Mesodermal cell (in vitro differentiated cells): Measurements from ENCODE around the gene STEAP4.

Source experiments
- H3K27ac ChIP-seq: 2 replicates; pipeline ENCODE4 v1.7.0; 2013; ENCODE audit warnings: mild to moderate bottlenecking, low read depth, low read length, moderate library complexity; ENCODE audit not compliant: severe bottlenecking
- H3K36me3 ChIP-seq: 2 replicates; pipeline ENCODE4 v1.7.1; 2013; ENCODE audit warnings: mild to moderate bottlenecking, low read length, moderate library complexity; ENCODE audit not compliant: control insufficient read depth, insufficient read depth
- H3K4me1 ChIP-seq: one replicate; pipeline ENCODE4 v1.7.1; 2013; ENCODE audit warnings: mild to moderate bottlenecking, low read length; ENCODE audit not compliant: insufficient read depth, control insufficient read depth, poor library complexity, severe bottlenecking
- H3K4me3 ChIP-seq: 2 replicates; pipeline ENCODE4 v1.7.0; 2013; ENCODE audit warnings: low read length, control low read depth, mild to moderate bottlenecking; ENCODE audit not compliant: insufficient read depth, poor library complexity, severe bottlenecking; ENCODE audit errors: extremely low read depth
- H3K9me3 ChIP-seq: 2 replicates; pipeline ENCODE4 v1.7.1; 2013; ENCODE audit warnings: mild to moderate bottlenecking, low read length, moderate library complexity; ENCODE audit not compliant: control insufficient read depth
- WGBS, 2 experiments: methylation state at CpG; one replicate each; pipeline ENCODE4 v1.1.5; 2013; ENCODE audit warnings: missing lambda C conversion rate in 2 of 2; ENCODE audit not compliant: insufficient coverage in 2 of 2; 5-methylcytosine and 5-hydroxymethylcytosine counted together

The STEAP4 gene

DNA sequence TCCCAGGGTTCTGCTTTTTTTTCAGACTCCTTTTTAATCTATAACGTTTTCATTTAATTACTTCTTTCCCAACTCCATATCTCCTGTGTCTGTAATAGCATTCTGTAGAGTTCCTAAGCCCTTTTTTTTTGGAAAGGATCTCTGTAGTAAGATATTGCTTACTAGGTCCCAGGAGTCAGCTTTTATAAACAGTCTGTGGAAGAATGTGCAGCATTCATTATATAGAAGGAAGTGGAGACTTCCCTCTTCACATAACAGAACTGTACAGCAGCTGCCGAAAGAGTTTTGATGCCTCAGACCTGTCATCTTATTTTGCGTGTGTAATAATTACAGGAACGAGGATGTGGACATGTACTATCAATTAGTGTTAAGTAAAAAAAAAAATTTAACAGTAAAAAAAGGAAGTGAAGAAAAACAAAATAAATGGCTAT, 7.4 kb upstream of the STEAP4 start:
- no peaks in the 10 kb centered on the region for H3K9me3 ChIP-seq
- WGBS, 2 experiments: 100% methylated on average over 1 of the region's 4 CpGs; no CpG with 5 or more reads in 1 of the 2 experiments
- H3K4me3 ChIP-seq: no peak overlapping the region
- H3K4me1 ChIP-seq: no peaks in the 10 kb centered on the region
- H3K27ac ChIP-seq: no peak overlapping the region
- no peaks in the 10 kb centered on the region for H3K36me3 ChIP-seq

DNA sequence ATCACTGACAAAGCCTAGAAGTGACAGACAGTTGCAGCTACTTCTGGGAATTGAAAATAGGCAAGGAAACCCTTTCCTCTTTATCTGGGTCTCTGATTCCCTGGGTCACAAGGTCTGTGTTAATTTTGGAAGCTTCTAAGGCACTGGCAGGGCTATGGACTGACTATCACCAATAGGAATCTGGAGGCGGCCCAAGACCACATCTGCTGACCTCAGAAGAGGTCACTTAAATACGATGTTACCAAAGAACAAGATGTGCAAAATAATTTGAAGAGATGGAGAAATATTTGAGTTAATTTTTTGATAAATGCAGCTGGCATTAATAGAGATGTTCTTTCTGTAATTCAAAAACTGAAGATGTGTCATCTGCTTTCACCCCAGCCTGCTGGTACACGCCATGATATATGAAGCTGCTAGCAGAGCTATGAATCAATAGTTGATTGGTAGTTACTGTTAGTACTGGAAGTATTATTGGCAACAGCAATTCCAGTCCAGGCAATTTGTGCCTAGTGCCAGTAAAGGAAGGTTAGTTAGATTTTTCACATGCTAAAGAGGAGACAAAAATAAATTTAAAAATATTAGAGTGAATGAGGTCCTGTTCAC, 5.5 kb upstream of the STEAP4 start:
- WGBS, 2 experiments: 83 to 96% methylated on average over 3 of the region's 3 CpGs
- Histone ChIP-seq H3K4me1 (no peaks in the 10 kb centered on the region), H3K4me3 (no peak overlapping the region), H3K9me3 (no peaks in the 10 kb centered on the region), H3K36me3 (no peaks in the 10 kb centered on the region), H3K27ac (no peak overlapping the region)

DNA sequence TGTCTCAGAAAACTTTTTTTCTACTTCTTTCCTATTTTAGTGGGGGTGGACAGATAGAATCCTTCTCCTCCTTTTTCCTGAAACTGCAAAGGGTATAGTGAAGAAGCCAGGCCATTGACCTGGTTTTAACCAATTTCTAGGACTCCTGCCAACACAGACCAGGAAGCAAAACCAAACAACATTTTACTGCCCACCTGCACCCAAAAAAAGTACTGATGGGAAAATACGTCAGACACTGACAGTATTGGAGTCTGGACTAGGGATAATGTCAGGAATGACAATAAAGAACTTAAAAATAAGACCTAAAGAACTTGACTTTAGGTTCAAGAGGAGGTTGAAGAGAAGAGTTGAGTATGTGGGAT, 5.0 kb upstream of the STEAP4 start:
- H3K4me3 ChIP-seq: no peak overlapping the region
- no peaks in the 10 kb centered on the region for H3K36me3 ChIP-seq
- H3K4me1 ChIP-seq: no peaks in the 10 kb centered on the region
- no peak overlapping the region for H3K27ac ChIP-seq
- H3K9me3 ChIP-seq: no peaks in the 10 kb centered on the region
- WGBS, 2 experiments: no CpG with 5 or more reads among the region's 1 CpG

DNA sequence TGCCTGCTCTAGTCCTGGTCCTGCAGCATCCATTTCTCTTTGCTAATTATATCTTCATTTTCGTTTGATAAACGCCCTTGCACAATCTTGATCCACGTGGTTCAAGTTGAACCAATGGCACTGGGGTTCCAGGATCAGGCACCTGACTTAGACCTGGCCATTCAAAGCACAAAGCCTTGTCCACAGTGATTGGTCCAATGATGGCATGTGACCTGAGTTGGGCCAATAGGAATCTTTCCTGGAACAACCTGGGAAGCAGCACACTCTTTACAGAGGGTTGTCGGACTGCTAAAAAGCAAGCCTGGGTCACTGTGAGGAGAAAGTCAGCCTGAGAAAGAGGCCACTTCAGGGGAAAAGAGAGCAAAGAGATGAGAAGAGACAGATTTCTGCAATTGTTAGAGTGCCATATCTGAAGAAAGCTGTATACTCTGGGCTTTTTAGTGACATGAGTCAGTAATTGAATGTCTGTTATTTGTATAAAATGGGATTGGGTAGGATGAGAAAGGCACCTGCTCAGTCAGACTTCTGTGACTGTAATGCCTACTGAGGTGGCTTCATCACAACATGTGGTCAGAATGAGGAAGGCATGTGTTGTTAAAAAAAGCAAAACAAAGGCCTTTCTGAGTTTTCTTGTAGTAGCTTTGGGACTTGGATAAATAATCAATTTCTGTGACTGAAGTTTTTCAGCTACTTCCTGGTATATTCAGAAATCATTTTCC, 4.4 kb upstream of the STEAP4 start:
- Histone ChIP-seq H3K27ac (no peak overlapping the region), H3K4me3 (no peak overlapping the region), H3K36me3 (no peaks in the 10 kb centered on the region), H3K4me1 (no peaks in the 10 kb centered on the region), H3K9me3 (no peaks in the 10 kb centered on the region)
- WGBS, 2 experiments: 80 to 90% methylated on average over 4 of the region's 4 CpGs

DNA sequence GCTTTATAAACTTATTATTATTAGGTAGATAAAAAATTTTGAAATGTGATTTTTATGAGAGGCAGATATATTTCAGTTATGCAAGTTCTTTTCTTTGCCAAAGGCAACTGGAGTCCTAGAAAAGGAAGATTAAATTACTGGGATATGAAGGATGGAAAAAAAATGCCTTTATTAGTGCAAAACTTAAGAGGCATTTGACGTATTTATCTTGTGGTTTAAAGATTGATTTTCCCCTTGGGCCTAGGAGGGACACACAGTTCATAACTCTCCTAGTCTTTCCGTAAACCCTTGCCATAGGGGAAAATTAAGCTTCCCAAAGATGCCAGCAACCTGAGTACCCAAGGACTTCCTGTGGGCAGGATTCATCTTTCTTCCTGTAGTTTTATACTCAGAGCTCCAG, 3.1 kb upstream of the STEAP4 start:
- Histone ChIP-seq H3K36me3 (no peaks in the 10 kb centered on the region), H3K4me3 (no peak overlapping the region), H3K9me3 (no peaks in the 10 kb centered on the region), H3K4me1 (no peaks in the 10 kb centered on the region), H3K27ac (no peak overlapping the region)
- WGBS, 2 experiments: 100% methylated on average over 1 to 2 of the region's 2 CpGs

DNA sequence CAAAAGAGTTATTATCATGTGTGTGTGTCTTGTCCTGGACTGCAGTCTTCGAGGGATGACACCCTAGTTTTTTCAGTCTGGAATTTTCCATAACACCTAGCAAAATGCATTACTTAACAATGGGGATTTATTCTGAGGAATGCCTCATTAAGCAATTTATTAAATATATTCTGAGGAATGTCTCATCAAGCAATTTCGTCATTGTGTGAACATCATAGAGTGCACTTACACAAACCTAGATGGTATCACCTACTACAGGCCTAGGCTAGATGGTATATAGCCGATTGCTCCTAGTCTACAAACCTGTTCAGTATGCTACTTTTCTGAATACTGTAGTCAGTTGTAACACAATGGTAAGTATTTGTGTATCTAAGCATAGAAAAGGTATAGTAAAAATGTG, 1.1 kb upstream of the STEAP4 start:
- no peak overlapping the region for H3K4me3 ChIP-seq
- no peak overlapping the region for H3K27ac ChIP-seq
- no CpG with 5 or more reads among the region's 3 CpGs for WGBS, 2 experiments
- no peaks in the 10 kb centered on the region for H3K4me1 ChIP-seq
- no peaks in the 10 kb centered on the region for H3K36me3 ChIP-seq
- no peaks in the 10 kb centered on the region for H3K9me3 ChIP-seq

DNA sequence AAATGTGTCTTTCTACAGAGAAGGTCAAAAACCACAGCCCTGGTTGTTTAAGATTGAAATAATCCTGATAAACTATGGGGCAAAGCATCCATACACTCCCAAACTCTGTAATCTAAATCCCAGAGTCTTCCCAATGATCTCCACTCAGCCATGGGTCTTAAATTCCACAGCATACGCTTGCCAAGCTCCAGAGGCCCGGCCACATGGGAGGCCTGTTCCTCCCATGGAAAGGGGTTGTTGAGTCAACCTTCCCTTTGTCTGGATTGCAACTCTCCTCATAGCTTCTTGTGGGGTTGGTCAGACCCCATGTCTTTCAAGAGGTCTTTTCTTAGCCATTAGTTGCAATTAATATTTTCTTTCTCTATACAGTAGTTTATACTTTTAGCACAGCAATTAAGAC, 718 bp upstream of the STEAP4 start:
- H3K4me1 ChIP-seq: no peaks in the 10 kb centered on the region

DNA sequence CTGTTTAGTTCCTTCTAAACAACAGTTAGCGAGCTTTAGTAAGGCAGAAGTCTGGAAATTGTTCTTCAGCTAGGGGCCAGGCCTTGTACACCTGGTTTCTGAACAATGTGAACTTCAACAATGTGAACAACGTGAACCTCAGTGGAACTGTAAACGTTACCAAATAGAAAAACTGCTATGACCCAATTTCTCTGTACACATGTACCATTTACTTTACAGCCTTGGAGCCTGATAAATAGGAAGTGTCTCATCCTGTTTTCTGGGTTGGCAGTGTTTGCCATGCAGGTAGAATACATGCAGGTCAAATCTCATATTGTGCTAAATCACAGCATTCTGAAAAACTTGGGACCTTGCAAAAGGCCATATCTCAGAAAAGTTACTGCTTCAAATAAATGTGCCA, 1.6 kb downstream of the STEAP4 start:
- H3K27ac ChIP-seq: no peak overlapping the region
- WGBS, 2 experiments: 95% methylated on average over 3 of the region's 3 CpGs; no CpG with 5 or more reads in 1 of the 2 experiments
- H3K4me3 ChIP-seq: no peak overlapping the region
- no peaks in the 10 kb centered on the region for H3K4me1 ChIP-seq
- no peaks in the 10 kb centered on the region for H3K9me3 ChIP-seq
- H3K36me3 ChIP-seq: no peaks in the 10 kb centered on the region

More for the DNA sequence above, 718 bp upstream of the STEAP4 start:
- no peaks in the 10 kb centered on the region for H3K9me3 ChIP-seq
- no peaks in the 10 kb centered on the region for H3K36me3 ChIP-seq
- H3K27ac ChIP-seq: no peak overlapping the region
- 100% methylated on average over 2 of the region's 2 CpGs; no CpG with 5 or more reads in 1 of the 2 experiments for WGBS, 2 experiments
- H3K4me3 ChIP-seq: no peak overlapping the region

DNA sequence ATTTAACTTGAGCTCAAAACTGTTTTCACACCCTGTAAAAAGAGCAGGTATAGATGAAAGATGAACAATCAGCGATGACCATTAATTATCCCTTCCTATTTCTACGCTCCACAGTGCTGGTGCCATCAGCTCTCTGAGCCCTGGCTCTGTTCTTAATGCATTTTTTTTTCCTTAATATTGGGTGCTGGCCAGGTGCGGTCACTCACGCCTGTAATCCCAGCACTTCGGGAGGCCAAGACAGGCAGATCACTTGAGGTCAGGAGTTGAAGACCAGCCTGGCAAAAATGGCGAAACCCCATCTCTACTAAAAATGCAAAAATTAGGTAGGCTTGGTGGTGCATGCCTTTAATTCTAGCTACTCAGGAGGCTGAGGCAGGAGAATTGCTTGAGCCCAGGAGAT, 4.2 kb downstream of the STEAP4 start:
- no peaks in the 10 kb centered on the region for H3K36me3 ChIP-seq
- H3K4me1 ChIP-seq: no peaks in the 10 kb centered on the region
- no peak overlapping the region for H3K4me3 ChIP-seq
- WGBS, 2 experiments: 92 to 100% methylated on average over 2 to 4 of the region's 6 CpGs
- H3K9me3 ChIP-seq: no peaks in the 10 kb centered on the region
- H3K27ac ChIP-seq: no peak overlapping the region

DNA sequence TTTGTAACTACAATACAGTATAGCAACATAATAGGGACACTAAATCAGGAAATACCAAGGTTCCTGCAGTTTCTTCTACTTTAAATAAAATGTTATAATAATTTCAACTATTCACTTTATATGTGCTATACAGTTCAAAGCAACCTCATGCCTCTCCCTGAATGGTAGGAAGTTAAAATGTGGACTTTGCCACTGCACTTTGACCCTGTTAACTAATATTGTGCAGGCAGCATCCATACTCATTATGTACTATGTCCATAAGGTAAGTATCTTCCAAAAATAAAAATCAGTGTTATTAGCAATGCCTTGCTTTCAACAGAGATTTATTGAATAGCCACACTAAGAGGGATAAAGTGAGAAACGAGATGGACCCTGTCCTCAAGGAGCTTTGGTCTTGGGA, 4.8 kb downstream of the STEAP4 start:
- H3K4me1 ChIP-seq: no peaks in the 10 kb centered on the region
- no peak overlapping the region for H3K27ac ChIP-seq
- H3K4me3 ChIP-seq: no peak overlapping the region
- H3K9me3 ChIP-seq: no peaks in the 10 kb centered on the region
- WGBS, 2 experiments: 90 to 100% methylated on average over 1 of the region's 1 CpG
- H3K36me3 ChIP-seq: no peaks in the 10 kb centered on the region

DNA sequence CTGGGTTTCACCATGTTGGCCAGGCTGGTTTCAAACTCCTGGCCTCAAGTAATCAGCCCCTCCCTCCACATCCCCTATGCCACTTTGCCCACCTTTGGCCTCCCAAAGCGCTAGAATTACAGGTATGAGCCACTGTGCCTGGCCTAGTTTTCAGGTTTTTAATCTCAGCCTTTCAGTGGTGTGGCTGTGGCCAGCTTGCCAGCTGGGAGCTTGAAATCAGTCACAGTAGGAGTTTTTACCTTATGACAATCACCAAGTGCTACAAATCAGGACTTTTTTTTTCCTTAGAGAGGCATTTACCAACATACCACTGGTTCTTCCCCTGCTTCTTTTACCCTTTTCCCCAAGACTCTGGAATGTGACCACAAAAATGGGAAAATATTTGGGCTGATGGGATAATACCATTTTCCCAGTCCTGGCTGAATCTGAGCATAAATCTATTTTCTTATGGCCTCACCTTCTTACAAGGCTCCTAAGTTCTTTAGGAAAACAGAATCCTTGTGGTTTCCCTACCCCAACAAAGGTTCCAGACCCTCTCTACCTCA, 6.2 kb downstream of the STEAP4 start:
- Histone ChIP-seq H3K4me1 (no peaks in the 10 kb centered on the region), H3K27ac (no peak overlapping the region), H3K9me3 (no peaks in the 10 kb centered on the region), H3K36me3 (no peaks in the 10 kb centered on the region), H3K4me3 (no peak overlapping the region)
- WGBS, 2 experiments: 100% methylated on average over 1 of the region's 1 CpG
